Central memory CD8-positive, alpha-beta T cell (primary cell): Measurements from ENCODE around the gene PTPN5.
A peak's percentile ranks its signal among the peaks of the same experiment; 100 is the strongest.

ENCODE experiments used
- ATAC-seq: fragments of 150-1000 bp; cut with Tn5 transposase; replicated peaks from 2 replicates; pipeline ENCODE4 v1.10.0; 2022; ENCODE audit warnings: mild to moderate bottlenecking, moderate FRiP score, moderate number of reproducible peaks; ENCODE audit not compliant: poor library complexity, severe bottlenecking; ENCODE audit errors: extremely low read depth
- DNase-seq, 2 donors: peaks; one replicate each; pipeline ENCODE4 v3.0.0; 2021; ENCODE audit warnings: low spot score in 2 of 2
- H3K27ac Mint-ChIP-seq: one replicate; pipeline ENCODE4 v1.8.0; 2022; ENCODE audit warnings: low read depth, mild to moderate bottlenecking, moderate library complexity, mixed read lengths
- H3K27me3 Mint-ChIP-seq: one replicate; pipeline ENCODE4 v1.8.0; 2022; ENCODE audit warnings: mixed read lengths
- H3K36me3 Mint-ChIP-seq: one replicate; pipeline ENCODE4 v1.8.0; 2022; ENCODE audit warnings: mild to moderate bottlenecking, moderate library complexity, mixed read lengths; ENCODE audit not compliant: insufficient read depth
- H3K4me1 Mint-ChIP-seq: one replicate; pipeline ENCODE4 v1.8.0; 2022; ENCODE audit warnings: mixed read lengths
- H3K4me3 Mint-ChIP-seq: one replicate; pipeline ENCODE4 v1.8.0; 2022; ENCODE audit warnings: mild to moderate bottlenecking, moderate library complexity, mixed read lengths
- H3K9me3 Mint-ChIP-seq: one replicate; pipeline ENCODE4 v1.8.0; 2022; ENCODE audit warnings: mixed read lengths

Gene PTPN5

GRCh38 chr11:18749681-18750319 lies 41.8 kb downstream of the PTPN5 start:
- Mint-ChIP-seq H3K4me1 (no peaks in the 10 kb centered on the region), H3K27me3 (peaks cover 33% of the 10 kb centered on the region), H3K4me3 (no peak overlapping the region), H3K9me3 (no peaks in the 10 kb centered on the region), H3K27ac (no peak overlapping the region), H3K36me3 (peaks cover 3% of the 10 kb centered on the region)
- ATAC-seq (no peak), DNase-seq (no peak)

GRCh38 chr11:18748766-18749365 lies 42.7 kb downstream of the PTPN5 start:
- Mint-ChIP-seq H3K36me3 (peaks cover 3% of the 10 kb centered on the region), H3K4me3 (no peak overlapping the region), H3K4me1 (no peaks in the 10 kb centered on the region), H3K9me3 (no peaks in the 10 kb centered on the region), H3K27me3 (peaks cover 29% of the 10 kb centered on the region), H3K27ac (no peak overlapping the region)
- DNase-seq (no peak), ATAC-seq (no peak)

GRCh38 chr11:18745251-18745650 lies 46.3 kb downstream of the PTPN5 start:
- ATAC-seq (no peak), DNase-seq (no peak)
- H3K36me3 Mint-ChIP-seq, result no peaks in the 10 kb centered on the region
- H3K9me3 Mint-ChIP-seq, result no peaks in the 10 kb centered on the region
- no peaks in the 10 kb centered on the region for H3K4me1 Mint-ChIP-seq
- peaks cover under 1% of the 10 kb centered on the region for H3K27me3 Mint-ChIP-seq
- no peak overlapping the region for H3K4me3 Mint-ChIP-seq
- H3K27ac Mint-ChIP-seq, result no peak overlapping the region

- Mint-ChIP-seq H3K4me1 (no peaks in the 10 kb centered on the region), H3K27ac (no peak overlapping the region), H3K4me3 (no peak overlapping the region), H3K36me3 (no peaks in the 10 kb centered on the region), H3K27me3 (no peaks in the 10 kb centered on the region), H3K9me3 (no peaks in the 10 kb centered on the region)
- DNase-seq, result no peak
- ATAC-seq, result no peak
Measured at GRCh38 chr11:18743900-18744514, 47.6 kb downstream of the PTPN5 start.

- no peak for ATAC-seq
- DNase-seq, result no peak
- Mint-ChIP-seq H3K4me3 (no peak overlapping the region), H3K4me1 (no peaks in the 10 kb centered on the region), H3K27me3 (no peaks in the 10 kb centered on the region), H3K36me3 (no peaks in the 10 kb centered on the region), H3K9me3 (no peaks in the 10 kb centered on the region), H3K27ac (no peak overlapping the region)
Measured at GRCh38 chr11:18743365-18743764, 48.2 kb downstream of the PTPN5 start.

GRCh38 chr11:18741783-18742182 lies 49.8 kb downstream of the PTPN5 start:
- no peaks in the 10 kb centered on the region for H3K4me1 Mint-ChIP-seq
- H3K9me3 Mint-ChIP-seq, result no peaks in the 10 kb centered on the region
- ATAC-seq (no peak), DNase-seq (no peak)
- no peaks in the 10 kb centered on the region for H3K36me3 Mint-ChIP-seq
- no peak overlapping the region for H3K4me3 Mint-ChIP-seq
- no peaks in the 10 kb centered on the region for H3K27me3 Mint-ChIP-seq
- no peak overlapping the region for H3K27ac Mint-ChIP-seq

GRCh38 chr11:18739685-18740084 lies 51.9 kb downstream of the PTPN5 start:
- ATAC-seq (no peak), DNase-seq (no peak)
- no peaks in the 10 kb centered on the region for H3K9me3 Mint-ChIP-seq
- H3K4me3 Mint-ChIP-seq, result no peak overlapping the region
- H3K27me3 Mint-ChIP-seq, result peaks cover 17% of the 10 kb centered on the region
- H3K4me1 Mint-ChIP-seq, result no peaks in the 10 kb centered on the region
- no peaks in the 10 kb centered on the region for H3K36me3 Mint-ChIP-seq
- no peak overlapping the region for H3K27ac Mint-ChIP-seq

GRCh38 chr11:18737642-18738041 lies 54.0 kb downstream of the PTPN5 start:
- Mint-ChIP-seq H3K27ac (no peak overlapping the region), H3K36me3 (no peaks in the 10 kb centered on the region), H3K4me1 (no peaks in the 10 kb centered on the region), H3K4me3 (no peak overlapping the region), H3K9me3 (no peaks in the 10 kb centered on the region), H3K27me3 (peaks cover 17% of the 10 kb centered on the region)
- ATAC-seq, result no peak
- DNase-seq, result no peak

GRCh38 chr11:18736590-18737148 lies 54.9 kb downstream of the PTPN5 start:
- Mint-ChIP-seq H3K27me3 (peaks cover 17% of the 10 kb centered on the region), H3K27ac (no peak overlapping the region)
- no peak for ATAC-seq

GRCh38 chr11:18733202-18733601 lies 58.4 kb downstream of the PTPN5 start:
- no peak for DNase-seq
- Mint-ChIP-seq H3K9me3 (no peaks in the 10 kb centered on the region), H3K4me3 (no peak overlapping the region), H3K36me3 (no peaks in the 10 kb centered on the region), H3K4me1 (peaks cover 5% of the 10 kb centered on the region), H3K27me3 (peaks cover 17% of the 10 kb centered on the region), H3K27ac (no peak overlapping the region)
- no peak for ATAC-seq

More at GRCh38 chr11:18736590-18737148, 54.9 kb downstream of the PTPN5 start:
- H3K4me1 Mint-ChIP-seq, result peaks cover 5% of the 10 kb centered on the region
- DNase-seq, result no peak
- no peaks in the 10 kb centered on the region for H3K9me3 Mint-ChIP-seq
- no peak overlapping the region for H3K4me3 Mint-ChIP-seq
- no peaks in the 10 kb centered on the region for H3K36me3 Mint-ChIP-seq

GRCh38 chr11:18731949-18732821 lies 59.4 kb downstream of the PTPN5 start:
- H3K27ac Mint-ChIP-seq, result no peak overlapping the region
- H3K27me3 Mint-ChIP-seq, result peaks cover 17% of the 10 kb centered on the region
- H3K4me3 Mint-ChIP-seq, result no peak overlapping the region
- no peaks in the 10 kb centered on the region for H3K9me3 Mint-ChIP-seq
- peak; percentile 52 to 57 for DNase-seq
- peak; percentile 49 for ATAC-seq
- H3K4me1 Mint-ChIP-seq, result peaks cover 11% of the 10 kb centered on the region
- no peaks in the 10 kb centered on the region for H3K36me3 Mint-ChIP-seq

- Mint-ChIP-seq H3K4me1 (peaks cover 11% of the 10 kb centered on the region), H3K4me3 (no peak overlapping the region), H3K36me3 (no peaks in the 10 kb centered on the region), H3K27me3 (peaks cover 17% of the 10 kb centered on the region), H3K27ac (no peak overlapping the region), H3K9me3 (no peaks in the 10 kb centered on the region)
- DNase-seq, result no peak
- ATAC-seq, result no peak
Measured at GRCh38 chr11:18731441-18731840, 60.2 kb downstream of the PTPN5 start.
